Neural cell (in vitro differentiated cells): Measurements from ENCODE around the gene SETBP1. TPM values are rescaled to one million over a fixed set of nuclear protein-coding genes. Genes with fewer than 3 reads are reported as not detected.

Experiments
- H2AFZ ChIP-seq: fragments of 200-600, 300-800 bp; sonication (generic), shearing (Covaris generic); 2 replicates; pipeline ENCODE4 v1.6.0; 2014; ENCODE audit warnings: low read depth, mild to moderate bottlenecking, antibody characterized with exemption, low read length, moderate library complexity
- H3F3A ChIP-seq: fragments of 200-600 bp; shearing (Covaris generic); 2 replicates; pipeline ENCODE4 v1.6.1; 2016; ENCODE audit warnings: mild to moderate bottlenecking, moderate library complexity, mixed read lengths, antibody characterized with exemption, low read length; ENCODE audit not compliant: insufficient read depth, poor library complexity, severe bottlenecking
- H3K27ac ChIP-seq: fragments of 200-600, 300-800 bp; sonication (generic), shearing (Covaris generic); 2 replicates; pipeline ENCODE4 v1.5.1; 2014; ENCODE audit warnings: mild to moderate bottlenecking, low read length, moderate library complexity
- H3K27me3 ChIP-seq: fragments of 300-800, 200-600 bp; sonication (generic), shearing (Covaris generic); 2 replicates; pipeline ENCODE4 v1.6.0; 2014; ENCODE audit warnings: mild to moderate bottlenecking, low read depth, low read length, moderate library complexity; ENCODE audit not compliant: insufficient read depth
- H3K36me3 ChIP-seq: fragments of 300-800, 200-600 bp; sonication (generic), shearing (Covaris generic); 2 replicates; pipeline ENCODE4 v1.5.1; 2014; ENCODE audit warnings: mild to moderate bottlenecking, antibody characterized with exemption, low read length, moderate library complexity; ENCODE audit not compliant: insufficient read depth
- H3K4me2 ChIP-seq: fragments of 300-800, 200-600 bp; sonication (generic), shearing (Covaris generic); 2 replicates; pipeline ENCODE4 v1.6.0; 2014; ENCODE audit warnings: mild to moderate bottlenecking, low read length
- H3K4me3 ChIP-seq: fragments of 300-800, 200-600 bp; sonication (generic), shearing (Covaris generic); 2 replicates; pipeline ENCODE4 v1.5.1; 2014; ENCODE audit warnings: mild to moderate bottlenecking, low read length, moderate library complexity
- H3K79me2 ChIP-seq: fragments of 200-600 bp; shearing (Covaris generic); replicated peaks from 2 replicates; pipeline ENCODE4 v1.6.0; 2014; ENCODE audit warnings: mild to moderate bottlenecking, low read length, moderate library complexity; ENCODE audit not compliant: insufficient read depth
- H3K9ac ChIP-seq: fragments of 300-800, 200-600 bp; sonication (generic), shearing (Covaris generic); 2 replicates; pipeline ENCODE4 v1.6.1; 2016; ENCODE audit warnings: mild to moderate bottlenecking, low read length, mixed read lengths
- H3K9me2 ChIP-seq: fragments of 200-600 bp; shearing (Covaris generic); 2 replicates; pipeline ENCODE4 v1.6.1; 2016; ENCODE audit warnings: mild to moderate bottlenecking, low read length, mixed read lengths; ENCODE audit not compliant: insufficient read depth
- H3K9me3 ChIP-seq: fragments of 200-600, 300-800 bp; sonication (generic), shearing (Covaris generic); 2 replicates; pipeline ENCODE4 v1.6.1; 2016; ENCODE audit warnings: mild to moderate bottlenecking, mixed run types, low read length, moderate library complexity, mixed read lengths
- H4K20me1 ChIP-seq: fragments of 200-600 bp; shearing (Covaris generic); 2 replicates; pipeline ENCODE4 v1.6.1; 2016; ENCODE audit warnings: mild to moderate bottlenecking, mixed run types; ENCODE audit not compliant: insufficient read depth
- EP300 ChIP-seq: fragments of 450-650 bp; conservative IDR thresholded peaks from 2 replicates; pipeline ENCODE4 v1.6.1; 2014; ENCODE audit warnings: antibody characterized with exemption, mild to moderate bottlenecking, moderate library complexity; ENCODE audit not compliant: poor library complexity, severe bottlenecking
- EZH2 ChIP-seq: fragments of 200-600, 300-800 bp; shearing (Covaris generic), sonication (generic); IDR thresholded peaks from 2 replicates; pipeline ENCODE4 v1.6.1; 2014; ENCODE audit warnings: antibody characterized with exemption, low read length, borderline replicate concordance, mild to moderate bottlenecking; ENCODE audit not compliant: insufficient read depth, poor library complexity, severe bottlenecking
- MXI1 ChIP-seq: fragments of 450-650 bp; conservative IDR thresholded peaks from 2 replicates; pipeline ENCODE4 v1.6.1; 2014; ENCODE audit warnings: antibody characterized with exemption, mild to moderate bottlenecking; ENCODE audit not compliant: poor library complexity, severe bottlenecking
- POLR2AphosphoS5 ChIP-seq: IDR thresholded peaks from 2 replicates; pipeline ENCODE4 v1.6.1; 2012
- RAD21 ChIP-seq: fragments of 450-650 bp; conservative IDR thresholded peaks from 2 replicates; pipeline ENCODE4 v1.6.1; 2014; ENCODE audit warnings: antibody characterized with exemption, mild to moderate bottlenecking, moderate library complexity
- SMC3 ChIP-seq: fragments of 450-650 bp; conservative IDR thresholded peaks from 2 replicates; pipeline ENCODE4 v1.6.1; 2014; ENCODE audit warnings: antibody characterized with exemption, mild to moderate bottlenecking, moderate library complexity; ENCODE audit not compliant: poor library complexity
- TAF1 ChIP-seq: IDR thresholded peaks from 2 replicates; pipeline ENCODE4 v1.6.1; 2012; ENCODE audit warnings: low read depth
- polyA plus RNA-seq: library from polyadenylated mRNA; depleted of rRNA; stranded (reverse); fragments of >200 nt; gene quantifications from 2 replicates; pipeline ENCODE4 v1.2.3, GENCODE V29; 2014
- TF ChIP-seq, protein P1 (sequence below): IDR thresholded peaks from 2 replicates; pipeline ENCODE4 v1.6.1; 2012; ENCODE audit warnings: borderline replicate concordance
- TF ChIP-seq, protein P2 (sequence below): fragments of 450-650 bp; IDR thresholded peaks from 2 replicates; pipeline ENCODE4 v1.5.1; 2014; ENCODE audit warnings: antibody characterized with exemption, mild to moderate bottlenecking, moderate library complexity; ENCODE audit not compliant: poor library complexity, severe bottlenecking

The SETBP1 gene
- polyA plus RNA-seq, 1 donor from 2014 or later = 13.7 TPM

DNA sequence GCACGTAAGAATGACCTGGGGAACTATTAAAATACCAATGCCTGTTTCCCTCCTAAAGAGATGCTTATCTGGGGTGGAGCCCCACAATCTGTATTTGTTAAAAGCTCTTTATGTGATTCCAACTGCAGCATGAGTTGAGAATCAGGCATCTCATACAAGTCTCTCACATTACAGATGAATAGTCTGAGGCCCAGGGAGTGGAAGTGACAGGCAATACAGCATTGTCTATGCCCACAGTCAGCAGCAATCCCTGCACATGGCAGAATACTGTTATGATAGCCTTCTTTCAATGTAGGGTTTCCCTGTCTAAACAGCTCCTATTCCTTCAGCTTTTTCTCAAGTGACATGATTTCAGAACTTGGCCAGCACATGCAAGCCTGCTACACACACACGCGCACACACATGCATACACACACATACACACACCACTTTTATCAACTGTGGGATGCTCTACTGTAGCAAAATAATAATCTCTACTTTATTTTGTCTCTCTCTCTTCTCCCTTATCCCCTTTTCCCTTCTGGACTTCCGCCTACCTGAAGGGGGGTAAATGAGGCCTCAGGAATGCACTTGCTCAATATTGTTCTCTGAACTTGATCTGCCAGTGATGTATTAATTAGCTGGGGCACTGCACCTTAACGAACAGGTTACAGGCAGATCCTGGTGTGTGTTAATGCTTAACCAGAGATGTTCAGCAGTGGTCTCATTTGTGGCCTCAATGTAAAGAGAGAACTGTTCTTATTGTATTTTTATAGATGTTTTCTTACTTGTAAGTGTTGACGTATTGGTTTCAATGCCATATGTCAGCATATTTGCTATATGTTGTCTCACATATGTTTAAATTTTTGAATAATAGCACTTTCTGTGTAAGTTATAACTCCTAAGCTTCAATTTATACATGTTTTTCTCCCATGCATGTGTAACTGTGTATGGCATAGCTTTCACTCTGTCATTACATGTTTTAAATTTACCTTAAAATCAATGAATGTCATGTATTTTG is 116.0 kb downstream of the SETBP1 start:
- Histone ChIP-seq H3K27ac (peak overlapping the region; percentile 0), H3K9ac (no peak overlapping the region), H3K4me3 (peak overlapping the region; percentile 9), H3K9me3 (no peaks in the 10 kb centered on the region), H2AFZ (no peak overlapping the region), H4K20me1 (peaks cover 9% of the 10 kb centered on the region), H3F3A (no peaks in the 10 kb centered on the region), H3K36me3 (peaks cover 15% of the 10 kb centered on the region), H3K9me2 (no peaks in the 10 kb centered on the region), H3K4me2 (no peak overlapping the region), H3K27me3 (no peaks in the 10 kb centered on the region), H3K79me2 (peaks cover 29% of the 10 kb centered on the region)
- TF ChIP-seq TAF1 = no peak
- TF ChIP-seq EZH2 = no peak
- TF ChIP-seq SMC3 = no peak
- peak; percentile 83 for TF ChIP-seq EP300
- peak; percentile 60 for TF ChIP-seq MXI1
- TF ChIP-seq POLR2AphosphoS5 = peak; percentile 73

DNA sequence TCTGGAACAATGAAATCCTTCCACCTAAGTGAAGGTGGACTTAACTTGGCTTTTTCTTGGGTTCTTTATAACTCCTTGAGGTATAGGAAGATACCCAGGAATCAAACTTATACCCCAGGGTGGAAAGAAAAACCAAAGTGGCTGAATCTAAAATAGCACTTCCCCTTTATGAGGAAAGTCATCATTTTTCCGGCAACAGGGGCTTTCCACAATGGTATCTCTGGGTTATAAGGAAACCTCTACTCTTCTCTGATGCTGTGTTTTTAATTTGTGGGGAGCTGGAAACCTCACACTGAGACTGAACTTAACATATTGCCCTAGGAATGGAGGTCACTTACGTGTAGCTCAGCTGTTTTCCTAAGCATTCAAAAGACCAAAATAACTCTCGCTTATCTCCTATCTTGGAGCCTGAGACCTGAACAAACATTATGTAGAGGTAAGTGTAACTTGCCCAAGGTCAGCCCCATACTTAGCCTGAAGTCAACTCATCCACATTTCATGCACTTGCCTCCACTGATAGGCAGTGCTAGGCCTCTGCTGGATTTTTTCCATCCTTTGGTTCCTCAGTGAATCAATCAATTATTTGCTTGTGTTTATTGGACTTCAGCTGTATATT is 117.9 kb downstream of the SETBP1 start:
- Histone ChIP-seq H4K20me1 (peaks cover 9% of the 10 kb centered on the region), H2AFZ (no peak overlapping the region), H3K4me2 (no peak overlapping the region), H3K9me3 (no peaks in the 10 kb centered on the region), H3K36me3 (peaks cover 15% of the 10 kb centered on the region), H3K4me3 (no peak overlapping the region), H3K27me3 (no peaks in the 10 kb centered on the region), H3K9ac (no peak overlapping the region), H3K27ac (no peak overlapping the region), H3F3A (no peaks in the 10 kb centered on the region), H3K9me2 (no peaks in the 10 kb centered on the region), H3K79me2 (peaks cover 24% of the 10 kb centered on the region)
- TF ChIP-seq EZH2 = no peak
- no peak for TF ChIP-seq MXI1
- TF ChIP-seq TAF1 = no peak
- TF ChIP-seq EP300 = no peak
- TF ChIP-seq POLR2AphosphoS5 = no peak
- TF ChIP-seq RAD21 = no peak
- TF ChIP-seq SMC3 = no peak

DNA sequence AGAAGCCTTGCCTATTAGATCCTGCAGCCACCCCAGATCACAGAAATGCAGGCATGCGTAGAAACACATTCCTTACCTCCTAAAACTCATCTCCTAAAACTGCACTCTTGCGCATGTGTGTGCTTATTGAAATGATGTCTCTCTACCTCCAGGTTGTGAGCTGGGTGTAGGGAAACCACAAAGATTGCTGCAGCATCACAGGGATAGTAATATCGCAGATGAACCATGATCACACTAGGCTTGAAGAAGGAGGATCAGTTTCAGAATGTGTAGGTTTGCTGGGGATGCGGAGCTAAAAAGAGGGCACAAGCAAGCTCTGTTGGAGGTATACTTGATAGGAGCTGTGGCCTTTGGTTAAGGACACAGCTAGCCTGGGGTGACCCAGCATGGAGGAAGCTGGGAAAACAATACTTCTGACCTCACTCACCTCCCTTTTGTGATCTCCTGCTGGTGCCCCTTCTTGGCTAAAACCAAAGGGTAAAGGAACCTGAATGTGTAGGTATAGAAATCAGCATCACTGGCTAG is 118.8 kb downstream of the SETBP1 start:
- Histone ChIP-seq H3K79me2 (peaks cover 16% of the 10 kb centered on the region), H4K20me1 (peaks cover 6% of the 10 kb centered on the region), H3K27ac (no peak overlapping the region), H3K9me3 (no peaks in the 10 kb centered on the region), H2AFZ (no peak overlapping the region), H3K27me3 (no peaks in the 10 kb centered on the region), H3K4me2 (no peak overlapping the region), H3K9ac (no peak overlapping the region), H3K9me2 (no peaks in the 10 kb centered on the region), H3K36me3 (peaks cover 11% of the 10 kb centered on the region), H3F3A (no peaks in the 10 kb centered on the region), H3K4me3 (no peak overlapping the region)
- TF ChIP-seq MXI1 (no peak), EZH2 (no peak), RAD21 (no peak), TAF1 (no peak), EP300 (no peak), POLR2AphosphoS5 (no peak), SMC3 (no peak)
- TF ChIP-seq, protein P1, sequence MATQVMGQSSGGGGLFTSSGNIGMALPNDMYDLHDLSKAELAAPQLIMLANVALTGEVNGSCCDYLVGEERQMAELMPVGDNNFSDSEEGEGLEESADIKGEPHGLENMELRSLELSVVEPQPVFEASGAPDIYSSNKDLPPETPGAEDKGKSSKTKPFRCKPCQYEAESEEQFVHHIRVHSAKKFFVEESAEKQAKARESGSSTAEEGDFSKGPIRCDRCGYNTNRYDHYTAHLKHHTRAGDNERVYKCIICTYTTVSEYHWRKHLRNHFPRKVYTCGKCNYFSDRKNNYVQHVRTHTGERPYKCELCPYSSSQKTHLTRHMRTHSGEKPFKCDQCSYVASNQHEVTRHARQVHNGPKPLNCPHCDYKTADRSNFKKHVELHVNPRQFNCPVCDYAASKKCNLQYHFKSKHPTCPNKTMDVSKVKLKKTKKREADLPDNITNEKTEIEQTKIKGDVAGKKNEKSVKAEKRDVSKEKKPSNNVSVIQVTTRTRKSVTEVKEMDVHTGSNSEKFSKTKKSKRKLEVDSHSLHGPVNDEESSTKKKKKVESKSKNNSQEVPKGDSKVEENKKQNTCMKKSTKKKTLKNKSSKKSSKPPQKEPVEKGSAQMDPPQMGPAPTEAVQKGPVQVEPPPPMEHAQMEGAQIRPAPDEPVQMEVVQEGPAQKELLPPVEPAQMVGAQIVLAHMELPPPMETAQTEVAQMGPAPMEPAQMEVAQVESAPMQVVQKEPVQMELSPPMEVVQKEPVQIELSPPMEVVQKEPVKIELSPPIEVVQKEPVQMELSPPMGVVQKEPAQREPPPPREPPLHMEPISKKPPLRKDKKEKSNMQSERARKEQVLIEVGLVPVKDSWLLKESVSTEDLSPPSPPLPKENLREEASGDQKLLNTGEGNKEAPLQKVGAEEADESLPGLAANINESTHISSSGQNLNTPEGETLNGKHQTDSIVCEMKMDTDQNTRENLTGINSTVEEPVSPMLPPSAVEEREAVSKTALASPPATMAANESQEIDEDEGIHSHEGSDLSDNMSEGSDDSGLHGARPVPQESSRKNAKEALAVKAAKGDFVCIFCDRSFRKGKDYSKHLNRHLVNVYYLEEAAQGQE = no peak
- TF ChIP-seq, protein P2, sequence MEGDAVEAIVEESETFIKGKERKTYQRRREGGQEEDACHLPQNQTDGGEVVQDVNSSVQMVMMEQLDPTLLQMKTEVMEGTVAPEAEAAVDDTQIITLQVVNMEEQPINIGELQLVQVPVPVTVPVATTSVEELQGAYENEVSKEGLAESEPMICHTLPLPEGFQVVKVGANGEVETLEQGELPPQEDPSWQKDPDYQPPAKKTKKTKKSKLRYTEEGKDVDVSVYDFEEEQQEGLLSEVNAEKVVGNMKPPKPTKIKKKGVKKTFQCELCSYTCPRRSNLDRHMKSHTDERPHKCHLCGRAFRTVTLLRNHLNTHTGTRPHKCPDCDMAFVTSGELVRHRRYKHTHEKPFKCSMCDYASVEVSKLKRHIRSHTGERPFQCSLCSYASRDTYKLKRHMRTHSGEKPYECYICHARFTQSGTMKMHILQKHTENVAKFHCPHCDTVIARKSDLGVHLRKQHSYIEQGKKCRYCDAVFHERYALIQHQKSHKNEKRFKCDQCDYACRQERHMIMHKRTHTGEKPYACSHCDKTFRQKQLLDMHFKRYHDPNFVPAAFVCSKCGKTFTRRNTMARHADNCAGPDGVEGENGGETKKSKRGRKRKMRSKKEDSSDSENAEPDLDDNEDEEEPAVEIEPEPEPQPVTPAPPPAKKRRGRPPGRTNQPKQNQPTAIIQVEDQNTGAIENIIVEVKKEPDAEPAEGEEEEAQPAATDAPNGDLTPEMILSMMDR = no peak
